ENCODE results near the gene NANOS2. TPM values are rescaled to one million over a fixed set of nuclear protein-coding genes. Genes with fewer than 3 reads are reported as not detected.

NANOS2 gene
- total and polyA plus RNA-seq, 2 of the 13 experiments (the other 11 are each of a cell fraction or from before 2014, with no cell fraction given), result not detected

DNA sequence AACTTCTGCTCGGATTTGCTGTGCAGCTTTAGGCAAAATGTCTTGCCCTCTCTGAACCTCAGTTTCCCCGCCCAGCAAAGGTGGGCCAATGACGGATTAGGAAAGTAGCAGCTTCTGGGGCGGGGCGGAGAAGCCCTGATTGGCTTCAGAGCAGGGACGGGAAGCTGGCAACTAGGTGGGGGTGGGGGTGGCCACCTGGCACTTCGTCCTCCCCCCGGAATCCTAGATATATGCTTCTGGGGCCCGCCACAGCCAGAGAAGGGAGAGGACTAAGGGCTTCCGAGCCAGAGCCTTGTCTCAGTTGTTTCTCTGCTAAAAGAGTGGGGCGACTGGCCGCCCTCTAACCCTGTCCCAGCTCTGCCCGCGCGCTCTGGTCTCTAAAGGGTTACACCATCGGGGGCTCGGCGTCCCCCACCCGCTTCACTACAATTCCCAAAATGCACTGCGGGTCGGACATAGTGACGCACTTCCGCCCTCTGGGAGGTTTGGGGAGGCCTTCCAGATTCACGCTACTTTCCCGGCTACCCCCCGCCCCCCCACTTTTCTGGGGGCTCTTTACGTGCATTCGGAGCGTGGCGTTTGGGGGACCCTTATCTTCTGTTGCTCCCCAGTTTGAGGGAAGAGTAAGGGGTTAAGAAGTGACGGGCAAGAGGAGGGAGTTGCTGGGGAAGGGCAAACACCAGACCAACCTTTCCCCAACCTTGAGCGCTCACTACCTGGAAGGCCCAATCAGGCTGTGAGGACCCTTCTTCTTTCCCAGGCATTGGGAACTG, 28.0 kb downstream of the NANOS2 start (continued):
- TF ChIP-seq MAZ (IDR thresholded peaks at IDR 0.05; ENCODE audit: borderline replicate concordance, low read depth, low read length) (peak; percentile 95), MAZ (CRISPR knock-in tag; IDR thresholded peaks at IDR 0.05; ENCODE audit: low read depth) (no peak), STAT5B (CRISPR knock-in tag; IDR thresholded peaks at IDR 0.05) (no peak), ZNF224 (CRISPR knock-in tag; IDR thresholded peaks at IDR 0.05) (no peak), MEF2D (CRISPR knock-in tag; IDR thresholded peaks at IDR 0.05) (peak; percentile 69), KLF6 (CRISPR knock-in tag; IDR thresholded peaks at IDR 0.05) (peak; percentile 51; the same call in 1 of the 2 replicates), PPARG (CRISPR knock-in tag; conservative IDR thresholded peaks at IDR 0.05) (peak; percentile 35; the same call in 1 of the 2 replicates), ZNF644 (CRISPR knock-in tag; IDR thresholded peaks at IDR 0.05; ENCODE audit: low read depth) (no peak), GABPA (IDR thresholded peaks at IDR 0.05; ENCODE audit: low read depth, low read length) (peak; percentile 80), GABPA (CRISPR knock-in tag; IDR thresholded peaks at IDR 0.05; ENCODE audit: low read depth) (peak; percentile 96), ZMYM3 (CRISPR knock-in tag; IDR thresholded peaks at IDR 0.05) (peak; percentile 98), SOX6 (IDR thresholded peaks at IDR 0.05) (no peak), SOX6 (CRISPR knock-in tag; IDR thresholded peaks at IDR 0.05) (no peak; the same call in 1 of the 2 replicates), ZNF510 (CRISPR knock-in tag; IDR thresholded peaks at IDR 0.05; ENCODE audit: low read depth) (0 out of 2 replicates have a peak, but pooled peaks have one; percentile 23), NCOA2 (CRISPR knock-in tag; IDR thresholded peaks at IDR 0.05) (peak; percentile 47), KLF12 (CRISPR knock-in tag; IDR thresholded peaks at IDR 0.05; ENCODE audit: borderline replicate concordance) (no peak), DR1 (CRISPR knock-in tag; IDR thresholded peaks at IDR 0.05) (0 out of 2 replicates have a peak, but pooled peaks have one; percentile 5), POLR2AphosphoS5 (IDR thresholded peaks at IDR 0.05; ENCODE audit: low read depth, low read length) (peak; percentile 63), ZFYVE20 (CRISPR knock-in tag; IDR thresholded peaks at IDR 0.05; ENCODE audit: borderline replicate concordance, low read depth) (no peak)
- TF ChIP-seq, protein P1, sequence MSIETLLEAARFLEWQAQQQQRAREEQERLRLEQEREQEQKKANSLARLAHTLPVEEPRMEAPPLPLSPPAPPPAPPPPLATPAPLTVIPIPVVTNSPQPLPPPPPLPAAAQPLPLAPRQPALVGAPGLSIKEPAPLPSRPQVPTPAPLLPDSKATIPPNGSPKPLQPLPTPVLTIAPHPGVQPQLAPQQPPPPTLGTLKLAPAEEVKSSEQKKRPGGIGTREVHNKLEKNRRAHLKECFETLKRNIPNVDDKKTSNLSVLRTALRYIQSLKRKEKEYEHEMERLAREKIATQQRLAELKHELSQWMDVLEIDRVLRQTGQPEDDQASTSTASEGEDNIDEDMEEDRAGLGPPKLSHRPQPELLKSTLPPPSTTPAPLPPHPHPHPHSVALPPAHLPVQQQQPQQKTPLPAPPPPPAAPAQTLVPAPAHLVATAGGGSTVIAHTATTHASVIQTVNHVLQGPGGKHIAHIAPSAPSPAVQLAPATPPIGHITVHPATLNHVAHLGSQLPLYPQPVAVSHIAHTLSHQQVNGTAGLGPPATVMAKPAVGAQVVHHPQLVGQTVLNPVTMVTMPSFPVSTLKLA (IDR thresholded peaks at IDR 0.05), result no peak
- TF ChIP-seq, protein P2, sequence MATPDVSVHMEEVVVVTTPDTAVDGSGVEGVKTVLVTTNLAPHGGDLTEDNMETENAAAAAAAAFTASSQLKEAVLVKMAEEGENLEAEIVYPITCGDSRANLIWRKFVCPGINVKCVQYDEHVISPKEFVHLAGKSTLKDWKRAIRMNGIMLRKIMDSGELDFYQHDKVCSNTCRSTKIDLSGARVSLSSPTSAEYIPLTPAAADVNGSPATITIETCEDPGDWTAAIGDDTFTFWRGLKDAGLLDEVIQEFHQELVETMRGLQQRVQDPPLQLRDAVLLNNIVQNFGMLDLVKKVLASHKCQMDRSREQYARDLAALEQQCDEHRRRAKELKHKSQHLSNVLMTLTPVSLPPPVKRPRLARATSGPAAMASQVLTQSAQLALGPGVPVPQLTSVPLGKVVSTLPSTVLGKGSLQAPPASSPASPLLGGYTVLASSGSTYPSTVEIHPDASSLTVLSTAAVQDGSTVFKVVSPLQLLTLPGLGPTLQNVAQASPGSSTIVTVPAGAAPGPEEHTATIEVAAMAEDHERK (CRISPR knock-in tag; IDR thresholded peaks at IDR 0.05; ENCODE audit: low read depth), result no peak
- TF ChIP-seq, protein P3, sequence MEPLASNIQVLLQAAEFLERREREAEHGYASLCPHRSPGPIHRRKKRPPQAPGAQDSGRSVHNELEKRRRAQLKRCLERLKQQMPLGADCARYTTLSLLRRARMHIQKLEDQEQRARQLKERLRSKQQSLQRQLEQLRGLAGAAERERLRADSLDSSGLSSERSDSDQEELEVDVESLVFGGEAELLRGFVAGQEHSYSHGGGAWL (CRISPR knock-in tag; IDR thresholded peaks at IDR 0.05), result 0 out of 2 replicates have a peak, but pooled peaks have one; percentile 27
- TF ChIP-seq, protein P4, sequence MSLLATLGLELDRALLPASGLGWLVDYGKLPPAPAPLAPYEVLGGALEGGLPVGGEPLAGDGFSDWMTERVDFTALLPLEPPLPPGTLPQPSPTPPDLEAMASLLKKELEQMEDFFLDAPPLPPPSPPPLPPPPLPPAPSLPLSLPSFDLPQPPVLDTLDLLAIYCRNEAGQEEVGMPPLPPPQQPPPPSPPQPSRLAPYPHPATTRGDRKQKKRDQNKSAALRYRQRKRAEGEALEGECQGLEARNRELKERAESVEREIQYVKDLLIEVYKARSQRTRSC (CRISPR knock-in tag; IDR thresholded peaks at IDR 0.05; ENCODE audit: low read depth), result no peak
- TF ChIP-seq, protein P5, sequence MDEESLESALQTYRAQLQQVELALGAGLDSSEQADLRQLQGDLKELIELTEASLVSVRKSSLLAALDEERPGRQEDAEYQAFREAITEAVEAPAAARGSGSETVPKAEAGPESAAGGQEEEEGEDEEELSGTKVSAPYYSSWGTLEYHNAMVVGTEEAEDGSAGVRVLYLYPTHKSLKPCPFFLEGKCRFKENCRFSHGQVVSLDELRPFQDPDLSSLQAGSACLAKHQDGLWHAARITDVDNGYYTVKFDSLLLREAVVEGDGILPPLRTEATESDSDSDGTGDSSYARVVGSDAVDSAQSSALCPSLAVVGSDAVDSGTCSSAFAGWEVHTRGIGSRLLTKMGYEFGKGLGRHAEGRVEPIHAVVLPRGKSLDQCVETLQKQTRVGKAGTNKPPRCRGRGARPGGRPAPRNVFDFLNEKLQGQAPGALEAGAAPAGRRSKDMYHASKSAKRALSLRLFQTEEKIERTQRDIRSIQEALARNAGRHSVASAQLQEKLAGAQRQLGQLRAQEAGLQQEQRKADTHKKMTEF (CRISPR knock-in tag; IDR thresholded peaks at IDR 0.05), result 0 out of 2 replicates have a peak, but pooled peaks have one; percentile 24
- TF ChIP-seq, protein P6, sequence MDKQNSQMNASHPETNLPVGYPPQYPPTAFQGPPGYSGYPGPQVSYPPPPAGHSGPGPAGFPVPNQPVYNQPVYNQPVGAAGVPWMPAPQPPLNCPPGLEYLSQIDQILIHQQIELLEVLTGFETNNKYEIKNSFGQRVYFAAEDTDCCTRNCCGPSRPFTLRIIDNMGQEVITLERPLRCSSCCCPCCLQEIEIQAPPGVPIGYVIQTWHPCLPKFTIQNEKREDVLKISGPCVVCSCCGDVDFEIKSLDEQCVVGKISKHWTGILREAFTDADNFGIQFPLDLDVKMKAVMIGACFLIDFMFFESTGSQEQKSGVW (CRISPR knock-in tag; IDR thresholded peaks at IDR 0.05; ENCODE audit: borderline replicate concordance), result no peak

Data from HepG2 (cell line).